HT1080 (cell line): Measurements from ENCODE around the gene NDUFS6. TPM values are rescaled to one million over a fixed set of nuclear protein-coding genes. Genes with fewer than 3 reads are reported as not detected.
"Not testable (repeated sequence)": the region's sequence is repeated elsewhere in the genome, so short reads cannot be mapped to it uniquely, and the experiment has no call there.

Experiments
- DNase-seq: peaks from one replicate; pipeline ENCODE4 v3.0.0-alpha.2; 2015; ENCODE audit warnings: low read depth
- total RNA-seq: library from RNA; depleted of rRNA; stranded (reverse); fragments of >200 nt; shearing (Covaris generic); gene quantifications from 2 replicates; pipeline ENCODE4 v1.2.3, GENCODE V29; 2014

Gene NDUFS6
- total RNA-seq, 1 experiment from 2014 or later, result 102 TPM

DNA sequence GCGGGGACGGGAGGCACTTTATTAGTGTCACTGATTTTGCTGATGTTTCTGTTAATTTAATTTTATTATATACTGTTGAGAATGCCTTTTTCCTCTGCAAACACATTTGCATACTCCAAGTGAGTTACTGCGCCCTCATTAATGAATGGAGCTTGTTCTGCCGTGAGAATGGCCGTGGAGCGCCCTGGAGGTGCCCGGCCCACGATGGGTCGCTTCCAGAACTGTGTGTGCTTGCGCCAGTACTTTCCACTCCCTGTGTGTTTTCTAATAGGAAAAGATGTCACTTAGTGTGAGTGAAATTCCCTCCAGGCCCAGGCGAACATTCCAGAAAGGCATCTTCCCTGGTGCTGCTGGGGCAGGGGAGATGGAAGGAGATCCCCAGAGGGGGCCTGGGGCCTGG lies 30.1 kb downstream of the NDUFS6 start:
- no peak for DNase-seq

- no peak for DNase-seq
Measured at GRCh38 chr5:1831677-1832313, 30.6 kb downstream of the NDUFS6 start.

- no peak for DNase-seq
Measured at GRCh38 chr5:1832511-1833250, 31.5 kb downstream of the NDUFS6 start.

GRCh38 chr5:1833264-1834021 lies 32.2 kb downstream of the NDUFS6 start:
- no peak for DNase-seq

DNA sequence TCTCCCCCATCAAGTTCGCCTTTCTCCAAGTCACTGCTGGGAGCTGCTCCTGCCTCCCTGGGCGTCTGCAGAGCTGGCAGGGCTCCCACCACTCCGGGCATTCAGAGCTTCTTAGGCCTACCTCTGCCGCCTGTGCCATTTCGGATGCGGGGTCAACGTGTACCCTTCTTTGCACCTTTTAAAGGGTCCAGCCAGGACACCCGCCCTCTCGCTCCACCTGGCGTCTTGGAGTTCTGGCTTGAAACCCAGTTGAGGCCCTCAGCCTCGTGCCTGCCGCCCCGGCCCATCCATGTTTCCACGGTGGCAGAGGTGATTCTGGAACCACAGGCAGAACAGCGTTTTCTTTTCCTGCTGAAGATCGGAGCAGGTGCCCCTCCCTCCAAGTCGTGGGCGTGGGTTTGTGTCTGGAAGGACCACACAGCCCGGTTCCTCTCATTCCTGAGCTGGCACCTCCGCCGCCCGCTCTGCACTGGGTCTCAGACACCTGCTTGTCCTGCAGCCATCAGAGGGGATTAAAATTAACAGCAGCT lies 32.9 kb downstream of the NDUFS6 start:
- DNase-seq, result no peak

DNA sequence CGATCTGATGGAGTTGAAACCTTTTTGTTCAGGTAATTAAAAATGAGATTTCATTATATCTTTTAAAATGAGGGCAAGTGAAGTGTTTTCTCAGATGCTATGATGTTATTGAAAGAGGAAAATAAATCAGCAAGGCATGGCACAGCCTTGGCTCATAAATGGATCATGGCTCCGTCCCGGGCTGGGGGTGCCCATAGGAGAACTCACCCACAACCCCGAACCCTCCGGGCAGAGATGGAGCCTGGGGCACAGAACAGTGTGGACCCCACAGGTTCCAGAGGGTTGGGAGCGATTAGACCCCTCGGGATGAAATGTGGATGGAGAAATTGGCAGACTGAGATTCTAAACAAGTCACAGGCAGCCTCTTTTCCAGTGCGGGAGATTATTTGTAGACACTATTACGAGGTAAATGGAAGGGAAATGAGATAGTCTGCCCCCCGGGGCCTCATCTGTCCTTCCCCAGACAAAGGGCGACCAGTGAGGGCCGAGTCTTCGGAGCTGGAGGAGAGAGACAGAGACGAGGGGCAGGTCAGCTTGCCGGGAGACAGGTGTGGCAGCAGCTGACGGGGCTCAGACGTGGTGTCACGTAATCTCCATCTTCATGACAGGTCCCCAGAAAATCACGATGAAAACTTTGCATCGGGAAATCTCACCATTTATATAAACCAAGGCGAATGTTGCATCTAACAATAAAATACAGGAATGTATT lies 33.7 kb downstream of the NDUFS6 start:
- DNase-seq, result no peak

- no peak for DNase-seq
Measured at GRCh38 chr5:1835431-1835830, 34.2 kb downstream of the NDUFS6 start.

DNA sequence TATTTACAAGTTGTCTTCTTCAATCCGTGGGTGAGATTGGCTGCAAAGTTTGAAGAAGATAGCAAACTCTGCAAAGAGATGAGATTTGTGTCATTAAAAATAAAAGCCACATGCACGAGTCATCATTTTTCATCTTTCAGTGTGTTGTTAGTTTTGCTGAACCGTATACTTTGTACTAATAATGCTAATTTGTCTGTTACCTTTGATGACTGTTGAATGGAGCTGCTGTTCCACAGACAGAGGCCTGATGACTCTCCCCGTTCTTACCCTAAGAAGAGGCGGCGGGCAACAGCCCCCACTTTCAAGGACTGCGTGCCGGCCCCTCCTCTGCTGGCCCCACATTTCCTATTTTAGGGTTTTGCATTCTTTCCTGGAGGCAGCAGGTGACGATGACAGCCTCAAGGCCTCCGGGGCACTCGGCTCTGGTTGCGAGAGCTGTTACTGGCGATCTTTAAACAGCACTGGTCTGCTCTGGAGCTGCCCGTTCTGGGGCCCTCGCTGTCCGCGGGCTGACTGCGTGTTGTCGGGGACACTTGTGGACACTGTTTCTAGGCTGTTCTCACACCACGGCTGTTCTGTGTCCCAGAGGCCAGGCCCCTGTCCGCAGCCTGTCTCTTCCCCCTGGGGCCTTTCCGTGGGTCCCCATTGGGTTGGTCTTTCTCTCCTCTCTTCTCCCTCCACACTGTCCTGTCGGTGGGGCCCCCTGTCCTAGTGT lies 35.1 kb downstream of the NDUFS6 start:
- no peak for DNase-seq

DNA sequence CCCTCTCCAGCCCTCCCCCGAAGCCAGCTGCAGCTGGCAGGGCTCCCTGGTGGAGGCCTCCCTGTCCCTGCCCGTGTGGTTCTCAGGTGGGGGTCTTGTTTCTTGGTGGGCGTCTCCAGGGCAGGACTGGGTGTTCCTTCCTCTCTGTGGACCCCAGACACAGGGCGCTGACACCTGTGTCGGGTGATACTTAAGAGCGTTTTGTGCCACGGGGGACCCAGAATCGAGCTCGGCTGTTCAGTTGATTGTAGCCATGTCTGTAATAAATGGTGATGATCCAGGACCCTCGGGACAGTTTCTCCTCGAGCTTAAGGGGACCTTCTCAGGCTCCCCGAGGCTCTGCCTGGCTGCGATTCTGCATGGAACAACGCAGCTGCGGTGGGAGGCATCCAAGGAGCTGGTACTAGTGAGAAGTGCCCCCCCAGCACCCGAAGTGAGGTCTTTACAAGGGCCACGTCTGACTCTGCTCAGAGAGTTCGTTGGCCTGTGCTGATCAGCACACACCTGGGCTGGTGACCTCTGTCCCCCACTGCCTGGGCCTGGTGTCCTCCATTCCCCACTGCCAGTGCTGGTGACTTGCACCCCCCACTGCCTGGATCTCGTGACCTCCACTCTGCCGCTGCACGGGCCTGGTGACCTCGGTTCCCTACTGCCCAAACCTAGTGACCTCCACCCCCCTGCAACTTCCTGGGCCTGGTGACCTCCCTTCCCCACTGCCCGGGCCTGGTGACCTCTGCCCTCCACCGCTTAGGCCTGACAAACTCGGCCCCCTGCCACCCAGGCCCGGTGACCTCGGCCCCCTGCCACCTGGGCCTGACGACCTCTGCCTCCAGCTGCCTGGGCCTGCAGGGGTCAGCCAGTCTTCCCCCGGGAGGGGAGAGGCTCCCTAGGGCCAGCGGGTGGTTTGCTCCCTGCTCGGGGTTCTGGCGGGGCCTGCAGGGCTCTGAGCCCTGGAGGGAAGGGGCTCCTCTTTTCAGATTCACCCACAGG lies 36.0 kb downstream of the NDUFS6 start:
- DNase-seq, result no peak

DNA sequence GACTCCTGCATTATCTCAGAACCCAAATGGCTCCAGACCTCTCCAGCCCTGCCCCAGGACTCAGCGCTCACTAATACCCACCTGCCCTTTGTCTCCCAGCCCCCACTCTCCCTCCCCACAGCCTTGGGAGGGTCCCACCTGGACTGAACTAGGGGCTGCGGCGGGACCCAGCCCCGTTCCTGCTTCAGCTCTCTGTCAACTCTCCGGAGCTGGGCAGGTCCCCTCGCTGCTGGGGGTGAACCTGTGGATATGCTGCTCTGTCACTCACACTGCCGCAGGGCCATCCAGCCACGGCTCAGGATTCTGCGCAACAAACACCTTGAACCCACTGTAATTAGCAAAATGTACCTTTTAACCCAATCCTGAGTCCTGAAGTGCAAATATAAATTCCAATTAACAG lies 36.8 kb downstream of the NDUFS6 start:
- no peak for DNase-seq

GRCh38 chr5:1840071-1840547 lies 38.9 kb downstream of the NDUFS6 start:
- no peak for DNase-seq

GRCh38 chr5:1840741-1841521 lies 39.7 kb downstream of the NDUFS6 start:
- DNase-seq, result no peak

GRCh38 chr5:1842004-1842819 lies 41.0 kb downstream of the NDUFS6 start:
- DNase-seq, result no peak

- not testable (repeated sequence) for DNase-seq
Measured at GRCh38 chr5:1843761-1844160, 42.6 kb downstream of the NDUFS6 start.

DNA sequence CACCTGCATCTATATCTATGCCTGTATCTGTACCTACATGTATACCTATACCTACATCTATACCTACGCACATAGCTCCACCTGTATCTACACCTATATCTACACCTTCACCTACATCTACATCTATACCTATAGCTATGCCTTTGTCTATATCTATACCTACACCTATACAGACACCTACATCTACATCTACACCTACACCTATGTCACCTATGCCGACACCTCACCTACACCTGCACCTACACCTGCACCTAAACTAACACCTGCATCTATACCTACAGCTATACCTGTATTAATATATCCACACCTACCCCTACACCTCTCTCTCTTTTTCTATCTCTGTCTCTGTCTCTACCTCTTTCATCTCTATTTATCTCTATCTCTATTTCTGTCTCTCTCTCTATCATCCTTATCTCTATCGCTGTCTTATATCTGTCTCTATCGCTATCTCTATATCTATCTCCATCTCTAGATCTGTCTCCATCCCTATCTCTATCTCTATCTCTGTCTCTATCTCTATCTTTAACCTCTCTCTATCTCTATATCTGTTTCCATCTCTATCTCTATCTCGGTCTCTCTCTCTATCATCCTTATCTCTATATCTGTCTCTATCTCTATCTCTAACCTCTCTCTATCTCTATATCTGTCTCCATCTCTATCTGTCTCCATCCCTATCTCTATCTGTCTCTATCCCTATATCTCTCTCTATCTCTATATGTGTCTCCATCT lies 43.7 kb downstream of the NDUFS6 start:
- no peak for DNase-seq

GRCh38 chr5:1845696-1846095 lies 44.5 kb downstream of the NDUFS6 start:
- no peak for DNase-seq

GRCh38 chr5:1846583-1846982 lies 45.4 kb downstream of the NDUFS6 start:
- no peak for DNase-seq
